OCI-LY3 (cell line): Measurements from ENCODE around the gene G6PC3.

Source experiments
- H2AFZ ChIP-seq: fragments of 200-600, 300-600 bp; shearing (Covaris generic); 2 replicates; pipeline ENCODE4 v1.6.0; 2014; ENCODE audit warnings: antibody characterized with exemption, low read depth, low read length
- H3K27ac ChIP-seq: fragments of 200-600, 300-600 bp; sonication (generic); 2 replicates; pipeline ENCODE4 v1.5.1; 2014; ENCODE audit warnings: mild to moderate bottlenecking, low read length, moderate library complexity, mixed read lengths
- H3K27me3 ChIP-seq: fragments of 200-600, 300-600 bp; sonication (generic); 2 replicates; pipeline ENCODE4 v1.6.1; 2014; ENCODE audit warnings: low read depth, low read length, mixed read lengths
- H3K36me3 ChIP-seq: fragments of 200-600, 300-600 bp; sonication (generic); replicated peaks from 2 replicates; pipeline ENCODE3; 2014; ENCODE audit warnings: low read depth, low read length, mixed read lengths
- H3K4me1 ChIP-seq: fragments of 300-600, 200-600 bp; sonication (generic); 2 replicates; pipeline ENCODE4 v1.6.1; 2014; ENCODE audit warnings: low read length, mixed read lengths
- H3K4me2 ChIP-seq: fragments of 200-600, 300-600 bp; sonication (generic); 2 replicates; pipeline ENCODE4 v1.6.1; 2014; ENCODE audit warnings: low read length, mixed read lengths
- H3K4me3 ChIP-seq: fragments of 300-600, 200-600 bp; sonication (generic); 2 replicates; pipeline ENCODE4 v1.5.1; 2014; ENCODE audit warnings: antibody characterized with exemption, mild to moderate bottlenecking, low read length, moderate library complexity
- H3K79me2 ChIP-seq: fragments of 300-600, 200-600 bp; shearing (Covaris generic); 2 replicates; pipeline ENCODE4 v1.6.1; 2014; ENCODE audit warnings: mild to moderate bottlenecking, low read length, mixed read lengths
- H3K9ac ChIP-seq: fragments of 300-600, 200-600 bp; shearing (Covaris generic); 2 replicates; pipeline ENCODE4 v1.6.0; 2014; ENCODE audit warnings: mild to moderate bottlenecking, low read length, moderate library complexity
- H3K9me3 ChIP-seq: fragments of 200-600, 300-600 bp; shearing (Covaris generic); 2 replicates; pipeline ENCODE4 v1.6.1; 2014; ENCODE audit warnings: low read length, mixed read lengths; ENCODE audit not compliant: insufficient read depth
- H4K20me1 ChIP-seq: fragments of 200-600, 300-600 bp; sonication (generic); 2 replicates; pipeline ENCODE4 v1.6.1; 2016; ENCODE audit warnings: low read length, mixed read lengths; ENCODE audit not compliant: insufficient read depth
- CTCF ChIP-seq: fragments of 200-600, 300-600 bp; sonication (generic); IDR thresholded peaks from 2 replicates; pipeline ENCODE4 v1.5.1; 2014; ENCODE audit warnings: antibody characterized with exemption, low read length, low read depth
- EZH2phosphoT487 ChIP-seq: fragments of 200-600 bp; shearing (Covaris generic); IDR thresholded peaks from 2 replicates; pipeline ENCODE4 v1.6.1; 2018; ENCODE audit warnings: antibody characterized with exemption, mixed run types, low read depth

Gene G6PC3

GRCh38 chr17:44024271-44024663 lies 46.3 kb upstream of the G6PC3 start:
- Histone ChIP-seq H3K27ac (no peak overlapping the region), H3K4me1 (peaks cover 12% of the 10 kb centered on the region), H3K27me3 (no peaks in the 10 kb centered on the region), H3K4me2 (no peak overlapping the region), H4K20me1 (0 out of 2 replicates have a peak, but pooled peaks cover 3% of the 10 kb centered on the region), H3K4me3 (no peak overlapping the region), H3K9me3 (no peaks in the 10 kb centered on the region), H3K9ac (no peak overlapping the region), H3K36me3 (peaks cover 12% of the 10 kb centered on the region), H2AFZ (no peak overlapping the region), H3K79me2 (no peaks in the 10 kb centered on the region)
- no peak for TF ChIP-seq CTCF
- TF ChIP-seq EZH2phosphoT487, result no peak

GRCh38 chr17:44024853-44025252 lies 45.7 kb upstream of the G6PC3 start:
- TF ChIP-seq EZH2phosphoT487 (no peak), CTCF (no peak)
- peaks cover 14% of the 10 kb centered on the region for H3K36me3 ChIP-seq
- H3K4me3 ChIP-seq, result no peak overlapping the region
- no peak overlapping the region for H3K4me2 ChIP-seq
- H4K20me1 ChIP-seq, result 0 out of 2 replicates have a peak, but pooled peaks cover 3% of the 10 kb centered on the region
- H3K9ac ChIP-seq, result no peak overlapping the region
- no peak overlapping the region for H2AFZ ChIP-seq
- no peaks in the 10 kb centered on the region for H3K27me3 ChIP-seq
- H3K4me1 ChIP-seq, result peaks cover 12% of the 10 kb centered on the region
- H3K9me3 ChIP-seq, result no peaks in the 10 kb centered on the region
- no peaks in the 10 kb centered on the region for H3K79me2 ChIP-seq
- H3K27ac ChIP-seq, result no peak overlapping the region

- H4K20me1 ChIP-seq, result no peaks in the 10 kb centered on the region
- TF ChIP-seq CTCF, result no peak
- TF ChIP-seq EZH2phosphoT487, result no peak
- H3K4me1 ChIP-seq, result peaks cover 7% of the 10 kb centered on the region
- H3K4me2 ChIP-seq, result no peak overlapping the region
- no peaks in the 10 kb centered on the region for H3K9me3 ChIP-seq
- no peak overlapping the region for H3K4me3 ChIP-seq
- no peaks in the 10 kb centered on the region for H3K27me3 ChIP-seq
- no peak overlapping the region for H3K27ac ChIP-seq
- no peaks in the 10 kb centered on the region for H3K79me2 ChIP-seq
- H3K9ac ChIP-seq, result no peak overlapping the region
- H3K36me3 ChIP-seq, result peaks cover 38% of the 10 kb centered on the region
- no peak overlapping the region for H2AFZ ChIP-seq
Measured at GRCh38 chr17:44029736-44030135, 40.8 kb upstream of the G6PC3 start.

GRCh38 chr17:44030482-44030881 lies 40.1 kb upstream of the G6PC3 start:
- Histone ChIP-seq H3K4me1 (peaks cover 7% of the 10 kb centered on the region), H3K4me2 (no peak overlapping the region), H4K20me1 (no peaks in the 10 kb centered on the region), H2AFZ (no peak overlapping the region), H3K27me3 (no peaks in the 10 kb centered on the region), H3K4me3 (no peak overlapping the region), H3K27ac (no peak overlapping the region), H3K79me2 (no peaks in the 10 kb centered on the region), H3K36me3 (peaks cover 38% of the 10 kb centered on the region), H3K9me3 (no peaks in the 10 kb centered on the region), H3K9ac (no peak overlapping the region)
- TF ChIP-seq EZH2phosphoT487 (no peak), CTCF (no peak)
